GM19099 (cell line): ENCODE results near the gene ABHD11.

Experiments used
- POLR2A ChIP-seq: IDR thresholded peaks from 3 replicates; pipeline ENCODE4 v1.6.1; 2011; ENCODE audit warnings: low read depth; ENCODE audit not compliant: insufficient read length; ENCODE audit errors: extremely low read depth

Gene ABHD11

DNA sequence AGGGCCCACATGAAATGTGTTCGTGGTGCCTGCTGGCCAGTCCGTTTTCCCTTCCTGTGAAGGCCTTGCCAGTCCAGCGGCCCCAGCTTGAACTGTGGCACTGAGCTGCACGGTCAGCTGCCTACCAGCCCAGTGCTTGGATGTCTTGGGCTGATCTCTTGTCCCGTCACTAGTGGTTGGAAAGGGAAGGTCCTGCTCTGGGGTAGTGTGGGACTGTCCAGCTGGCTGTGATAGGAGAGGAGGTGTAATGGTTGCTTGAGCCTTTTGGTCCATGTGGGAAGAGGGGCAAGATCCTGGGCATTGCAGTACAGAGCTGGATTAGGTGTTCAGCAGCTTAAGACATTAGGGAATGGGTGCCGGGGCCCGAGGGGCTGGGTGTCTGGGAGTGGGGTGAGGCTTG is 40.2 kb downstream of the ABHD11 start:
- no peak for TF ChIP-seq POLR2A

DNA sequence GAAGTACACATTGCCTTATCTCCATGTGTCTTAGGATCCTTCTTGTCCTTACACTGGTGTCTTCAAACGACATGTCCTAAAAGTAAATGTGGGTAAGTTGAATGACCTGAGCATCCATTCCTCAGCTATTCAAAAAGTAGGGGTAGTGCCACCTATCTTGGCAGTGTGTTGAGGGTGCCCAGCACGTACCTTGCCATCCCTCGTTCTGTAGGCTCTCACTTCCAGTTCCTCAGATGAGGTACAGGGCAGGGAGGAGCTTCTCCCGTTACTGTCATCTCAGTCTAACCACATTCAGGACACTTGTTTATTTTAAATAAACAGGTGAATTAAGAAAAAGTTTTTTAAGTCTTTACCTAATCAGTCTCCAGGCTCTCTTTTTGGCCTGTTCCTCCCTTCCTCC is 42.2 kb downstream of the ABHD11 start:
- TF ChIP-seq POLR2A = no peak

DNA sequence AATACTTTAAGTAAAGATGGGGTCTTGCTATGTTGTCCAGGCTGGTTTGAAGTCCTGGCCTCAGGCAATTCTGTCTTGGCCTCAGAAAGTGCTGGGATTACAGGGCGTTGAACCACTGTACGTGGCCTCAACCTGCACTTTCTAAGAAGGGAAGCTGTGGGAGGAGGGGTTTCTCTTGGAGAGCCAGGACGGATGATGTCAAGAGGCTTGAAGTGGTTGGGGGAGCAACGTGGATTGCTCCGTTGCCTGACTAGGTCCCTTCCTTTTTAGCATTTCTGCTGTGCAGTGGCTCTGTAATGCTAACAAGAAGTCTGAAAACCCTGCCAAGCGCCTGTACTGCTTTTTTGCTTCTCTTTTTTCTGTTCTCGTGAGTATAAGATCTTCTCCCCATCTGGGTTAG is 48.0 kb downstream of the ABHD11 start:
- no peak for TF ChIP-seq POLR2A

DNA sequence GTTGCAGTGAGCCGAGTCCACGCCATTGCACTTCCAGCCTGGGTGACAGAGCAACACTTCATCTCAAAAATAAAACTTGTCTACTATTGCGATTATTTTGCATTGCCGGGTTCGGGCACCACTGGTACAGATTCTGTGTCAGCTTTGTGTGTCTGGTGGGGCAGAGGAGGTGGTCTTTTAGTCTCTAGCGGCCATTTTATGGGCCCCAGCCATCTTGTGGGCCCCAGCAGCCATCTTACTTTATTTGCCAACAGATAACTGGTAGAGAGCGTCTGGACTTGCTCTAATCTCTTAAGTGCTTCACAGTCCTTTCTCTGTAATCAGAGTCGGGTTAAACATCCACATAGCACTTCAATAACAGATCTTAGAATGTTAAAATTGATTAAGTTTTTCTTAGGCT is 50.3 kb downstream of the ABHD11 start:
- no peak for TF ChIP-seq POLR2A
